CD8-positive, alpha-beta memory T cell (primary cell): ENCODE measurements around the gene SLC23A2. TPM values are rescaled to one million over a fixed set of nuclear protein-coding genes. Genes with fewer than 3 reads are reported as not detected.
"Not testable (repeated sequence)": the region's sequence is repeated elsewhere in the genome, so short reads cannot be mapped to it uniquely, and the experiment has no call there.

Experiments
- CTCF ChIA-PET: fragments of 350-600 bp; sonication (Branson Sonifier 250); formaldehyde crosslinking; loops from one replicate; lab custom pipeline; 2021; ENCODE audit warnings: antibody characterized with exemption; lab: Charles Lee
- POLR2A ChIA-PET: fragments of 350-600 bp; sonication (Branson Sonifier 250); formaldehyde crosslinking; loops from one replicate; lab custom pipeline; 2021; ENCODE audit warnings: antibody characterized with exemption; lab: Charles Lee
- DNase-seq, 5 donors: peaks; one replicate each; pipeline versions ENCODE4 v3.0.0 to v3.0.0-alpha.2; 2020 to 2022; ENCODE audit warnings: mixed read lengths in 1 of 5
- H3K27ac ChIP-seq: one replicate; pipeline ENCODE4 v1.7.0; 2013; ENCODE audit warnings: low read depth, mild to moderate bottlenecking, low read length, moderate library complexity
- H3K27me3 ChIP-seq: 2 replicates; pipeline ENCODE4 v1.7.0; 2013; ENCODE audit warnings: low read length, mild to moderate bottlenecking; ENCODE audit not compliant: insufficient read depth, poor library complexity, severe bottlenecking
- H3K36me3 ChIP-seq: 2 replicates; pipeline ENCODE4 v1.7.0; 2013; ENCODE audit warnings: mild to moderate bottlenecking, low read length, moderate library complexity; ENCODE audit not compliant: insufficient read depth
- H3K4me1 ChIP-seq: 2 replicates; pipeline ENCODE4 v1.7.0; 2013; ENCODE audit warnings: mild to moderate bottlenecking, low read length, moderate library complexity; ENCODE audit not compliant: insufficient read depth
- H3K4me3 ChIP-seq: 2 replicates; pipeline ENCODE4 v1.7.0; 2013; ENCODE audit warnings: mild to moderate bottlenecking, low read length
- H3K9me3 ChIP-seq: 2 replicates; pipeline ENCODE4 v1.7.0; 2013; ENCODE audit warnings: mild to moderate bottlenecking, low read length
- H3K27ac Mint-ChIP-seq, 8 donors: one replicate each; pipeline ENCODE4 v1.8.0; 2020 to 2021; ENCODE audit warnings: mixed read lengths in 8 of 8, mild to moderate bottlenecking in 6 of 8, inconsistent platforms in 3 of 8, moderate library complexity in 3 of 8
- H3K27me3 Mint-ChIP-seq, 2 donors: one replicate each; pipeline ENCODE4 v1.8.0; 2020 to 2021; ENCODE audit warnings: mixed read lengths in 2 of 2, mild to moderate bottlenecking in 1 of 2, moderate library complexity in 1 of 2
- H3K36me3 Mint-ChIP-seq, 3 donors: one replicate each; pipeline ENCODE4 v1.8.0; 2020 to 2021; ENCODE audit warnings: mixed read lengths in 3 of 3, inconsistent platforms in 1 of 3, mild to moderate bottlenecking in 1 of 3
- H3K4me1 Mint-ChIP-seq, 3 donors: one replicate each; pipeline ENCODE4 v1.8.0; 2020 to 2021; ENCODE audit warnings: mixed read lengths in 3 of 3, inconsistent platforms in 1 of 3, mild to moderate bottlenecking in 1 of 3
- H3K4me3 Mint-ChIP-seq, 7 donors: one replicate each; pipeline ENCODE4 v1.8.0; 2020 to 2021; ENCODE audit warnings: mixed read lengths in 7 of 7, mild to moderate bottlenecking in 6 of 7, moderate library complexity in 4 of 7, inconsistent platforms in 2 of 7
- H3K9me3 Mint-ChIP-seq, 5 donors: one replicate each; pipeline ENCODE4 v1.8.0; 2020 to 2022; ENCODE audit warnings: mixed read lengths in 5 of 5, mild to moderate bottlenecking in 3 of 5, moderate library complexity in 2 of 5, inconsistent platforms in 1 of 5
- polyA plus RNA-seq: library from polyadenylated mRNA; unstranded; fragments of 300-500 nt; fragmentation: Illumina TruSeq; gene quantifications from one replicate; pipeline ENCODE4 v1.2.3, GENCODE V29; 2021
- total RNA-seq, 2 experiments: library from RNA; stranded (reverse); gene quantifications; one replicate each; pipeline ENCODE4 v1.2.3, GENCODE V29; 2021

The SLC23A2 gene
- total and polyA plus RNA-seq, 3 experiments from 2014 or later, result 6.7 to 24.3 (median 20.6) TPM

- H3K4me3 Mint-ChIP-seq, result no peak overlapping the region
- peaks cover 0 to 16% (median 11%) of the 10 kb centered on the region in 3 donors for H3K36me3 Mint-ChIP-seq
- no peaks in the 10 kb centered on the region for H3K36me3 ChIP-seq
- H3K9me3 ChIP-seq, result no peaks in the 10 kb centered on the region
- no peaks in the 10 kb centered on the region for H3K9me3 Mint-ChIP-seq
- H3K4me1 Mint-ChIP-seq, result peaks cover 18 to 50% (median 33%) of the 10 kb centered on the region in 3 donors
- H3K27me3 ChIP-seq, result no peaks in the 10 kb centered on the region
- no peaks in the 10 kb centered on the region for H3K4me1 ChIP-seq
- ChIA-PET POLR2A (no interaction called here), CTCF (no interaction called here)
- no peaks in the 10 kb centered on the region for H3K27me3 Mint-ChIP-seq
- H3K4me3 ChIP-seq, result no peak overlapping the region
- DNase-seq, result no peak
- peak overlapping the region in 3 of 8 donors; percentile 2 to 66 (median 44) for H3K27ac Mint-ChIP-seq
- H3K27ac ChIP-seq, result no peak overlapping the region
These were observed 14.2 kb downstream of the SLC23A2 start for GRCh38 chr20:4987130-4987529.

DNA sequence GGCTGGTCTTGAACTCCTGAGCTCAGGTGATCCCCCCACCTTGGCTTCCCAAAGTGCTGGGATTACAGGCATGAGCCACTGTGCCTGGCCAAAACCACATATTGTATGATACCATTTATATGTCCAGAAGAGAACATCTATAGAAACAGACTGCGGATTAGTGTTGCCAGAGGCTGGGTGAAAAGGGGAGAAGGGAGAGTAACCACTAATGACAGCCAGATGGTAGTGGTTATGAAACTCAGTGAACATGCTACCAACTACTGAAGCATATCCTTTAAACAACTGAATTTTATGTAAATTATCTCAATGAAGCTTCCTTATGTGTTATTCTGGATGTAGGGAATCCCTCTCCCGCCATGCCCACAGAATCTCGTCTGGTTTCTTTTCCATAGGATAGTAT lies 15.7 kb downstream of the SLC23A2 start:
- Histone ChIP-seq H3K27ac (no peak overlapping the region), H3K36me3 (no peaks in the 10 kb centered on the region), H3K9me3 (no peaks in the 10 kb centered on the region), H3K4me1 (no peaks in the 10 kb centered on the region), H3K27me3 (no peaks in the 10 kb centered on the region), H3K4me3 (no peak overlapping the region)
- Mint-ChIP-seq H3K9me3 (no peaks in the 10 kb centered on the region), H3K27ac (peak overlapping the region in 2 of 8 donors; percentile 32 to 52), H3K4me3 (no peak overlapping the region), H3K4me1 (peaks cover 22 to 46% (median 27%) of the 10 kb centered on the region in 3 donors), H3K36me3 (peaks cover 0 to 16% (median 10%) of the 10 kb centered on the region in 3 donors), H3K27me3 (no peaks in the 10 kb centered on the region)
- CTCF ChIA-PET, result no interaction called here
- DNase-seq, result no peak
- POLR2A ChIA-PET, result interaction anchor here (0.5 kb wide), 1 partner anchor 102 kb away, joined by 4 read pairs; no protein-coding TSS in a partner anchor

- Histone ChIP-seq H3K27me3 (no peaks in the 10 kb centered on the region), H3K36me3 (no peaks in the 10 kb centered on the region), H3K4me3 (no peak overlapping the region), H3K9me3 (no peaks in the 10 kb centered on the region), H3K27ac (no peak overlapping the region), H3K4me1 (no peaks in the 10 kb centered on the region)
- Mint-ChIP-seq H3K36me3 (peaks cover 0 to 15% (median 10%) of the 10 kb centered on the region in 3 donors), H3K4me3 (no peak overlapping the region), H3K9me3 (no peaks in the 10 kb centered on the region), H3K27me3 (no peaks in the 10 kb centered on the region), H3K27ac (peak overlapping the region in 1 of 8 donors; percentile 18), H3K4me1 (peaks cover 17 to 50% (median 25%) of the 10 kb centered on the region in 3 donors)
- no peak for DNase-seq
- ChIA-PET POLR2A (no interaction called here), CTCF (interaction anchor here (0.6 kb wide), 1 partner anchor 74 kb away, joined by 3 read pairs; no protein-coding TSS in a partner anchor)
These were observed 19.0 kb downstream of the SLC23A2 start for GRCh38 chr20:4982281-4982680.

DNA sequence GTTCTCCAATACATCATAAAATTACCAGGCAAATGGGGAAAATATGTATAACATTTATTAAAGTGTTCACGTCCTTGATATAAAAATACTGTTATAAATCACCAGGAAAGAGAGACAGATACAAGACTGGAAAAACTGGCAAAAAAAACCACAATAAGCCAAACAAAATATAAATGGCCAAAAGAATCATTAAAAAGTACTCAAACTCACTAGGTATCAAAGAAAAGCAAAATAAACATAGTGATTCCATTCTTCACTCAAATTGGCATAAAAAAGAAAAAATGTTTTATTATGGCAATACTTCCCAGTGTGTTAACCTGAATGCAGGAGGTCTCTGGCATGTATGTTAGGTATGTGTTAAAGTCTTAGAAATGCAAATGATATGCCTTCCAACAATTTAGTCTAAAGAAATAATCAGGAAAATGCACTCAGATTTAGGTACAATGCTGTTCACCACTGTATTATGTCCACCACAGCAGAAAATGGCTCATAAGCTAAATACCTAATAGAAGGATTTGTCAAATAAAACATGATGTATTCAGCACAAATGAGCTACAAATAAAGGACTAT lies 21.4 kb downstream of the SLC23A2 start:
- Histone ChIP-seq H3K27ac (no peak overlapping the region), H3K27me3 (no peaks in the 10 kb centered on the region), H3K36me3 (no peaks in the 10 kb centered on the region), H3K4me1 (no peaks in the 10 kb centered on the region), H3K9me3 (no peaks in the 10 kb centered on the region), H3K4me3 (no peak overlapping the region)
- DNase-seq, result no peak
- POLR2A ChIA-PET, result no interaction called here
- no peaks in the 10 kb centered on the region for H3K9me3 Mint-ChIP-seq
- no peaks in the 10 kb centered on the region for H3K27me3 Mint-ChIP-seq
- H3K27ac Mint-ChIP-seq, result no peak overlapping the region
- H3K36me3 Mint-ChIP-seq, result peaks cover 0 to 7% (median 5%) of the 10 kb centered on the region in 3 donors
- H3K4me3 Mint-ChIP-seq, result no peak overlapping the region
- CTCF ChIA-PET, result no interaction called here
- H3K4me1 Mint-ChIP-seq, result peaks cover 13 to 41% (median 14%) of the 10 kb centered on the region in 3 donors

GRCh38 chr20:4978050-4978918 lies 23.0 kb downstream of the SLC23A2 start:
- no peak overlapping the region for H3K27ac ChIP-seq
- H3K36me3 Mint-ChIP-seq, result peaks cover 0 to 3% (median 3%) of the 10 kb centered on the region in 3 donors
- H3K27ac Mint-ChIP-seq, result peak overlapping the region in 2 of 8 donors; percentile 58 to 61
- no peaks in the 10 kb centered on the region for H3K27me3 Mint-ChIP-seq
- ChIA-PET POLR2A (no interaction called here), CTCF (interaction anchor here (1.2 to 1.6 kb wide), 2 partner anchors 78 to 122 kb away, joined by 3 read pairs; no protein-coding TSS in a partner anchor)
- no peak for DNase-seq
- peaks cover 17 to 49% (median 22%) of the 10 kb centered on the region in 3 donors for H3K4me1 Mint-ChIP-seq
- no peaks in the 10 kb centered on the region for H3K36me3 ChIP-seq
- no peak overlapping the region for H3K4me3 ChIP-seq
- H3K4me3 Mint-ChIP-seq, result no peak overlapping the region
- no peaks in the 10 kb centered on the region for H3K27me3 ChIP-seq
- H3K9me3 ChIP-seq, result no peaks in the 10 kb centered on the region
- H3K4me1 ChIP-seq, result peaks cover 4% of the 10 kb centered on the region
- no peaks in the 10 kb centered on the region for H3K9me3 Mint-ChIP-seq

DNA sequence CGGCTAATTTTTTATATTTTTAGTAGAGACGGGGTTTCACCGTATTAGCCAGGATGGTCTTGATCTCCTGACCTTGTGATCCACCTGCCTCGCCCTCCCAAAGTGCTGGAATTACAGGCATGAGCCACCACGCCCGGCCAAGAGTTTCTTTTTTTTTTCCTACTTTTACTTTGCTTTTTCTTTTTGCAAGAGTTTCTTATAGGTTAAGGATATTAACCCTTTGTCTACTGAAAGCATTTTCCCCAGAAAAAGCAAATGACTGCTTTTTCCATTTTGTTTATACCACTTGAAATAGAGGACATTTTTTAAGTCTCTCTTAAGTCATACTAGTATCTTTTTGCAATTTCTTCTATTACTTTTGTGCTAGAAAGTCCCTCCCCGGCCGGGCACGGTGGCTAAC lies 25.3 kb downstream of the SLC23A2 start:
- H3K4me3 Mint-ChIP-seq, H3K4me1 ChIP-seq, H3K9me3 Mint-ChIP-seq, H3K36me3 ChIP-seq, DNase-seq, H3K27me3 ChIP-seq, H3K27ac ChIP-seq, H3K9me3 ChIP-seq, H3K36me3 Mint-ChIP-seq, POLR2A ChIA-PET, H3K4me3 ChIP-seq, H3K27me3 Mint-ChIP-seq, CTCF ChIA-PET: not testable (repeated sequence)
- Mint-ChIP-seq H3K27ac (peak overlapping the region in 1 of 8 donors; percentile 82), H3K4me1 (peaks cover 21 to 49% (median 25%) of the 10 kb centered on the region in 3 donors)

GRCh38 chr20:4973330-4974097 lies 27.8 kb downstream of the SLC23A2 start:
- POLR2A ChIA-PET, result interaction anchor here (0.6 kb wide), 1 partner anchor 43 kb away, joined by 4 read pairs; no protein-coding TSS in a partner anchor

More at GRCh38 chr20:4973330-4974097, 27.8 kb downstream of the SLC23A2 start:
- Mint-ChIP-seq H3K4me3 (peak overlapping the region in 6 of 7 donors; percentile 1 to 65 (median 34)), H3K4me1 (peaks cover 14 to 35% (median 21%) of the 10 kb centered on the region in 3 donors), H3K27me3 (no peaks in the 10 kb centered on the region), H3K9me3 (no peaks in the 10 kb centered on the region), H3K36me3 (peaks cover 0 to 24% (median 0%) of the 10 kb centered on the region in 3 donors), H3K27ac (peak overlapping the region in 7 of 8 donors; percentile 2 to 80 (median 61))
- CTCF ChIA-PET, result no interaction called here
- H3K9me3 ChIP-seq, result no peaks in the 10 kb centered on the region
- H3K4me1 ChIP-seq, result peaks cover 5% of the 10 kb centered on the region
- DNase-seq, result peak in 1 of 5 donors; percentile 7
- H3K36me3 ChIP-seq, result peaks cover 5% of the 10 kb centered on the region
- H3K4me3 ChIP-seq, result no peak overlapping the region
- H3K27ac ChIP-seq, result no peak overlapping the region
- H3K27me3 ChIP-seq, result no peaks in the 10 kb centered on the region
